Measurements from ENCODE around the gene CCR5.
"Not testable (repeated sequence)": the region's sequence is repeated elsewhere in the genome, so short reads cannot be mapped to it uniquely, and the experiment has no call there.

The CCR5 gene

GRCh38 chr3:46383211-46383950, 12.6 kb downstream of the CCR5 start:
- no peak for DNase-seq (ENCODE audit: low read depth, low spot score)

DNA sequence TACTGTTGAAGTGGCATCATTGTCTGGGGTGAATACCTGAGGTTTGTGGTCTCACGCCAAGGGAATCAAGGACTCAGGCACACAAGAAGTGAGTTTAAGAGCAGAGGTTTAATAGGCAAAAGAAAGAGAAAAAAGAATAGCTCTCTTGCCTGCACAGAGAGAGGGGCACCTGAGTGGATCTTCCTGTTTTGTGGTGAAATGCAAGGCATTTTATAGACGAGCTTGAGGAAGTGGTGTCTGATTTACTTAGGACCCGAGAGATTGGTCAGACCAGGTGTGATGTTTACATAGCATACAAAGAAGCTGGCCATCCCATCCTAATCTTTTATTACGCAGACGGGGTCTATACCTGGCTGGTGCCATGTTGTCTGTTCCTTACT, 13.2 kb downstream of the CCR5 start:
- no peak for DNase-seq (ENCODE audit: low read depth, low spot score)

DNA sequence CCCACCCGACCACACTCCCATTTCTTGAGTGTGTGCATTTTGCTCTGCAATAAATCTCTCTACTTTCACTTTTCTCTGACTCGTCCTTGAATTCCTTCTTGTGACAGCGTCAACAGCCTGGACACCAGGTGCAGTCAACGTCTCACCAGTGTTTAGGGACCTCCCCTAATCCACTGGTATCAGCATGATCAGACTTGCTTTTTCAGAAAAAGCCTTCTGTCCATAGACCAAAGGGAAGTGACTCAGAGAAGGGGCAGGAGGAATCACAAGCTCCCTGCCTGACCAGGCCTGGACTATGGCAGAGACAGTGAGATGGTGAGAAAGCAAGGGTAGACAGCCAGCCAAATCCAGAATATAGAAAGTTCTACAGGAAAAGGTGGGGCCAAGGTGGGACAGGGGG, 15.5 kb downstream of the CCR5 start:
- DNase-seq (ENCODE audit: low read depth, low spot score): no peak

DNA sequence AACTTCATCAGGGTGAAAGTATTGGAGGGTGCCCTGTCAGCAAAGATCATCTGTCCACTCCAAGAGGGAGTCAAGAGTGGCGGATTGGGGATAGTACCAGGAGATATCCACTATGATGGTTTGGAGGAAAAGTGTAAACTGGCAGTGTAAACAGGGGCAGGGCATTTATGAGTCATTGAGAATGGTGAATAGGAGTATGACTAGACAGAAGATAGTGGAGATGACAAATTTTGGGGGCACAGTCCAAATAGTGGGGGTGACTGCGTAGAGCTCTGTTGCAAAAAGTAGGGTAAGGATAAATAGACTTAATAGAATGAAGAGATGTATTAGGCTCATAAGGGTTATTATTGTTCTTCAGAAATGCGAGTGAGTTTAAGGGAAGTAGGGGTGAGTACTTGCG, 18.1 kb downstream of the CCR5 start:
- DNase-seq (ENCODE audit: low read depth, low spot score): not testable (repeated sequence)

DNA sequence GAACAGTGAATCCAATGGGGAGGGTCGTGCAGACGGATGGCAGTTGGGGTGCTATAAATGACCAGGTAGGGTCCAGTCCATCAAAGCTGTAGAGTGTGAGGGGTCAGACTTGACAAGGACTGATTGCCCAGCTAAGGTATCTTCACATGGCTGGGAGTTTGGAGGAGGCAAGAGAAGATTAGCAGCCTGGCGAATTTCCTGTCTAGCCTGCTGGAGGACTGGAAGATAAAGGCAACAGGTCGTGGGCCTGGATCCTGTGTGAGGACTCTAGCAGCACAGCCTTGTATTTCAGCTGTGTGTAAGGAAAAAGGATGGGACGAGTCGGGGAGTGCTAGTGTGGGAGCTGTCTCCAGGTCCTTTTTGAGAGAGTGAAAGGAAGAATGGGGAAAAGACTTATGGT, 18.6 kb downstream of the CCR5 start:
- DNase-seq (ENCODE audit: low read depth, low spot score): no peak

DNA sequence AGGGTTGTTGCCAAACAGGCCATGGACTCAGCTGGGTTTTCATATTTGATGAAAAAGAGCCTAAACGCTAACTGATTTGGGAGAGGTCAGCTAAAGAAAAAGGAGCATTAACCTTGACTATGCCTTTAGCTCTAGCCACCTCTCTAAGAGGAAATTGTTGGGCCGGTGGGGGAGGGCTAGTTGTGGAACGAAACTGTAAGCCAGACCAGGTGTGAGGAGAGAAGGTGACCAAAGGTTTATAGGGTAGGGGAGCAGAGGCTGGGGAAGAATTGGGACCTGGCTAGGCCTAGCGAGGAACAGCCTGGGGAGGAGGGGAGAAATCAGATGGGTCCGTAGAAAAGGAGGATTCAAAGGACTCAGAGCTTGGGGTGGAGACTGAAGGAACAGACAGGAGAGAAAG, 20.8 kb downstream of the CCR5 start:
- not testable (repeated sequence) for DNase-seq (ENCODE audit: low read depth, low spot score)

- no peak for DNase-seq (ENCODE audit: low read depth, low spot score)
Observed at GRCh38 chr3:46393011-46393410, 22.3 kb downstream of the CCR5 start.

GRCh38 chr3:46393554-46394434, 23.0 kb downstream of the CCR5 start:
- no peak for DNase-seq (ENCODE audit: low read depth, low spot score)

DNA sequence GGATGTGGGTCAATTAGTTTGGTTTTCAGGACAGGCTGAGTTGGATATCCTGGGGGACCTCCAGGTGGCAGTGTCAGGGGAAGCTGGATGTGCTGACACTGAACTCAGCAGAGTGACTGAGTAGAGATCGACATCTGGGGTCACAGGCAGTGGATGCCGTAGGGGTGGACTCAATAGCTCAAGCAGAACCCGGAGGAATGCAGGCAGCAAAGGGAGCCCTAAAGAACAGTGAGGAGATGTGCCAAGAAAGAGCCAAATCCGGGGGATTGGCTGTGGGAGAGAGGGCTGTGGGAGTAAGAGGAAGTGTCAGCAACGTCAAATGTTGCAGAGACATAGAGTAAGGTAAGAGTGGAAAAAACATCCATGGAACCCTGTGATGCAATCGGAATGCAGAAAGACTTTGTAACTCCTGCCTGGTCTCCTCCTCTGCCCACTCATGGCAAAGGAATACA, 24.5 kb downstream of the CCR5 start:
- no peak for DNase-seq (ENCODE audit: low read depth, low spot score)

GRCh38 chr3:46395766-46396530, 25.2 kb downstream of the CCR5 start:
- no peak for DNase-seq (ENCODE audit: low read depth, low spot score)

DNA sequence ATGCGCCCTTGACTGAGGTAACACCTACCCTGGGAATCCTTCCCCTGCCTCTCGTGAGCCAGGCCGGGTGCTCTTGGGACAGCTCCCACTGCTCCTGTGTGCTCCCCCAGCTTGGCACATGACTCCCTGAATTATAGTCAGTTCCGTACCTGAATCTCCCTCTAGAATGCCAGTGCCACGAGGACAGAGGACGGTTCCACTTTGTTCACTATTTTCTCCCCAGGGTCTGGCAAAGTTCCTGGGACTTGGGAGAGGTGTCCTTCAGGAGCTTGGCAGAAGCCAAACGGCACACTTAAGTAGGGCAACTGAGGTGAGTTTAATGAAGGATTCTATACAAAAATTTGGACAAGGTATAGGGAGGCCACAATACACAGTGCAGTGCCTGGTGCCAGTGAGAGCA, 26.4 kb downstream of the CCR5 start:
- DNase-seq (ENCODE audit: low read depth, low spot score): no peak

DNA sequence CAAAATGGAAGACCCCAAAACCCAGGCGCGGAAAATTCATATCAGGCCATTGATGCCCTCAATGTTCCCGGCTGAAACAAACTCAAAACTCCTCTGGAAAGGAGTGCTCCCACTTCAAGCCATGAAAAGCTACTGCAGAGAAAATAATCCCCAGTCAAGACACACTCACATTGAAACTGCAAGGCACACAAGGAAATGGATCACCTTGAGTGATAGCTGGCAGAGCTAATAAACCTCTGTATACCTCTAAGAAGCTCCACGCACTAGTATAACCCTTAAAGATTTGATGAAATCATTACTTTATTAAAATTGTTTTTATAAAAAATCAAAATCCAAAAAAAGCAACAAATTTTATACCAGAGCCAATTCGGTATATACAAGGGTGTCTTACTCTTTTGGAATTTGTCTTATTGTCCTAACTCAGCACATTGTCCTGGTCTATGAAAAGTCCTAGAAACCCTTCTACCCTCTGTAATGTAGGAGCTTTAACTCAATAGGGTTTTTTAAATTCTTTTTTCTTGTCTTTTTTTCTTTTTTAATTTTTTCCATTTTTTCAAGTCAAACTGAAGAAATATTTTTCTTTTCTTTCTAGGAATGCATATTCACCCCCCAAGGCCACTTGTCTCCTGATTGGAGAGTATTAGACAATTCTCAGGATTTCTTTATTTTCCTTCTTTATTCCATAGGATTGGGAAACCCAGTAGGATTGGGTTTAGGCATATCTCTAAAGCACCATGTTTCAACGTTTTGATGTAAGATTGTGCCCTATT, 27.6 kb downstream of the CCR5 start:
- DNase-seq (ENCODE audit: low read depth, low spot score): no peak

GRCh38 chr3:46399098-46399497, 28.4 kb downstream of the CCR5 start:
- DNase-seq (ENCODE audit: low read depth, low spot score): no peak

DNA sequence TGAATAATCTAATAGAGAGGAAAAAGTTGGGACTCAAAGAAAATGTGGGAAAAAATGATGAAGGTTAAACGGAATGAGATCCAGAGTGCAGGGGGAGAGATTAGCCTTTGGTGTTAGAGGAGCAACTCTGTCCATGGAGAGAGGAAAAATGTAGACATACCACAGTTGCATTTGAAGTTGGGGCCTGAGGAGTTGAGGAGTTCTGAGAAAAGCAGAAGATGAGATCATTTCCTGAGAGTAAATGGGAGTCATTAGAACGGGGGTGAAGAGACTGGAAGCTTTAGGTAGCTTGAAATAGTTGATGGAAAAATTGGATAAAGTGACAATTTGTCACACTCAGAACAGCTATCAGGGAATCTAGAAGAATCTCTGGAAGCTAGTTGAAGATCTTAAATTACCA, 28.8 kb downstream of the CCR5 start:
- no peak for DNase-seq (ENCODE audit: low read depth, low spot score)

- DNase-seq (ENCODE audit: low read depth, low spot score): no peak
Observed at GRCh38 chr3:46400000-46400734, 29.4 kb downstream of the CCR5 start.

- no peak for DNase-seq (ENCODE audit: low read depth, low spot score)
Observed at GRCh38 chr3:46400846-46401245, 30.1 kb downstream of the CCR5 start.

DNA sequence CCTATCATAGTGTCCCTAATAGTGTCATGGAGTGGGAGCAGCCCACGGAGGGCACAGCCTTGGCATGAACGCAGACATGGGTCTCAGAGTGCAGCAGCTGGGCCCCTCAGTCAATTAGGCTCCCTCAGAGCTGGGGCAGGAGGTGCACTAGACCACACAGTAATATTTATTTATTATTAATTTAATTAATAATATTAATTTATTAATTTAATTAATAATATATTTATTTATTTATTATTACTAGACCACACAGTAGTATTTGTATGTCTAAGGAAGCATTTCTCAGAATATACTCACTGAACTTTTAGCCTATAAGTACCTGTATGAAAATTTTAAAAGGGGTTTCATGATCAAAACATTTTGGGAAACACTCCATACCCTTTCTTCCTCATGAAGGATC, 30.8 kb downstream of the CCR5 start:
- DNase-seq (ENCODE audit: low read depth, low spot score): no peak

DNA sequence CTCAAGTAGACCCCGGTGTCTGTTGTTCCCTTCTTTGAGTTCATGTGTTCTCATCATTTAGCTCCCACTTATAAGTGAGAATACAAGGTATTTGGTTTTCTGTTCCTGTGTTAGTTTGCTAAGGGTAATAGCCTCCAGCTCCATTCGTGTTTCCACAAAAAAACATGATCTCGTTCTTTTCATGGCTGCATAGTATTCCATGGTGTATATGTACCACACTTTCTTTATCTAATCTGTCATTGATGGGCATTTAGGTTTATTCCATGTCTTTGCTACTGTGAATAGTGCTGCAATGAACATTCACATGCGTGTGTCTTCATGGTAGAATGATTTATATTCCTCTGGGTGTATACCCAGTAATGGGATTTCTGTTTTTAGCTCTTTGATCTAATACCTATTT, 32.2 kb downstream of the CCR5 start:
- DNase-seq (ENCODE audit: low read depth, low spot score): not testable (repeated sequence)

DNA sequence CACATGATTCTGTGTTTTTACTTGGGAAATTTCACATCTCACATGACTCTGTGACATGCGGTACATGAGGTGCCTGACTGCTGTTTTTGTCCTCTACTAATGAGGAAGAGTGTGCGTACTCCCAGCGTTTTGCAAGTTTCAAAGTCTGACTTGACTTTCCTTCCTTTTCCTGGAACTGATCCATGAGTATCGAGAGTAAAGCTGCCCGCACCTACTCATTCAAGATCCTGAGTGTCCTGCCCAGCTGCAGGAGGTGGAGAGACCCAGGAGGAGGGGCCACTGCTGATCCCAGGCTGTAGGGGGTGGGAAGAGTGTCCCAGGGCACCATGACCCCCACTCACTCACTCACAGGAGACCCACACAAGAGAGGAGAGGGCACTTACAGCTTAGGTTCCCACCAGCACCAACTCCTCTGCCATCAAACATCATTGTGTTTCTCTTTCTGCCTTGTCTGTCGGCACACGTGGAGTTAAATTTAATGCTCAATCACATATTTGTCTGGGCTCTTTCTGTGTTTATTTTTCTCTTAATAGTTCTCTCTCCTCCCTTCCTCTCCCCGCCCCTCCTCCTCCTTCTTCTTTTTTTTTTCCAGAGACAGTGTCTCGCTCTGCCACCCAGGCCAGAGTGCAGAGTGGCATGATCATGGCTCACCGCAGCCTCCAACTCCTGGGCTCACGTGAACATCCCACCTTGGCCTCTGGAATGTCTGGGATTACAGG, 34.7 kb downstream of the CCR5 start:
- DNase-seq (ENCODE audit: low read depth, low spot score): no peak

DNA sequence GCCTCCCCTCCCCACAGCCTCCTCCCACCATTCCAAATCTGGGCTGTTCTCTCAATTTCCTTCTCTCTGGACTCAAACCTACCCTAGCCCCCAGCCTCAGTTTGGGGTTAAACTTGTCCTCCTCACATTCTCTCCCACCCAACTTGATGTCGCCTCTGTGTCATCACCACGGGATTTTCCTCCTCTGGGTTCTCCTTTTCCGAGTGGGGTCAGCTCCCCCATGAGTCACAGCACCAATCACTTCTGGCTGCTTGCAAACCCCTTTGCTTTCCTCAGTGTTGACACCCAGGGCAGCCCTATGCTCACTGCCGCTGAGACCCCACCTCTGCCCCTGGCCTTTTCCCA, 35.7 kb downstream of the CCR5 start:
- DNase-seq (ENCODE audit: low read depth, low spot score): no peak
